ENCODE measurements around the gene STARD10. TPM values are rescaled to one million over a fixed set of nuclear protein-coding genes. Genes with fewer than 3 reads are reported as not detected.
A peak's percentile ranks its signal among the peaks of the same experiment; 100 is the strongest.

The STARD10 gene
- total and polyA plus RNA-seq, 2 donors from 2014 or later, result 40.7 to 127 TPM

DNA sequence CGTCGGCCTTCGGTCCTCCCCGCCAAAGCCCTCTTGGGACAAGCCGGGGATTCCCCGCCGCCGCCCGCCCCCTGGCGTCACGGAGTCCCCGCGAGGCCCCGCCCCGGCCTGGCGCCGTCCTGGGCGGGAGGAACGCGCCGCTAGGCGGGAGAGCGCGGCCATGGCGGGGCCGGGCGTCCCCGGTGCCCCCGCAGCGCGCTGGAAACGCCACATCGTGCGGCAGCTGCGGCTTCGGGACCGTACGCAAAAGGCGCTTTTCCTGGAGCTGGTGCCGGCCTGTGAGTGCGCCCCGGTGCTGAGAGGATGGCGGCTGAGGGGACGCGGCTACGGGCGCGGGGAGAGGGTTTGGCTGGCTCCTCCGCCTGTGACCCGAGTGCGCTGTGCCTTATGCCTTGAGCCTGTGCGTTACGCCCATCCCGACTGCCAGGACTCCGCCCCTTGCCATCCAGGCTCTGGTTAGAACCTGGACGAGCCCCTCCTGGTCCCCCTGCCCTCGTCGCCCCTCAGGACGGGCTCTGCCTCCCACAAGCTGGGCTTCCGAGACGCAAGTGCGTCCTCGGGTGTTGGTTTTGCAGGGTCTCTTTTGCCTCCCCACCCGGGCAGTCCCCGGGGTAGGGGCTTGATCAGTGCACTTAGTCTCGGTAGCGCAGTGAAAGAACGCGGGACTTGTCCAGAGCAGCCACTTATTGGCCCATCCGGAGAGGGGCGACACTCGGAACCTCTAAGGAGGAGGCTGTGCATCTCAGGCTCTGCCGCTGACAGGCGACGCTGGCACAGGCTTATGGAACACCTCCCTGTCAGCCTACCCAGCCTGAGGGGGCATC, 20.7 kb upstream of the STARD10 start, which contains the start of gene ATG16L2:
TSS of gene ATG16L2 (plus strand) at position 126 of the 824 bp plus-strand sequence. CDS start at position 161, 35 bp downstream.
- intact Hi-C loops (cut with DNase I), result no loop called here
- H3K27me3 ChIP-seq (ENCODE audit: control insufficient read depth, insufficient read depth, low read length), result no peaks in the 10 kb centered on the region
- FAIRE-seq (no peak), DNase-seq (peak; percentile 89 to 95 (median 90))
- peaks cover 0 to 12% (median 9%) of the 10 kb centered on the region in 3 donors for H3K4me1 ChIP-seq (ENCODE audit: control insufficient read depth in 2 of 3, insufficient read depth in 2 of 3, low read depth in 1 of 3, low read length in 3 of 3)
- H3K4me3 ChIP-seq (ENCODE audit: low read length in 3 of 3), result peak within 1 kb of the TSS; percentile 65 to 95 (median 88)
- TF ChIP-seq, protein P1, sequence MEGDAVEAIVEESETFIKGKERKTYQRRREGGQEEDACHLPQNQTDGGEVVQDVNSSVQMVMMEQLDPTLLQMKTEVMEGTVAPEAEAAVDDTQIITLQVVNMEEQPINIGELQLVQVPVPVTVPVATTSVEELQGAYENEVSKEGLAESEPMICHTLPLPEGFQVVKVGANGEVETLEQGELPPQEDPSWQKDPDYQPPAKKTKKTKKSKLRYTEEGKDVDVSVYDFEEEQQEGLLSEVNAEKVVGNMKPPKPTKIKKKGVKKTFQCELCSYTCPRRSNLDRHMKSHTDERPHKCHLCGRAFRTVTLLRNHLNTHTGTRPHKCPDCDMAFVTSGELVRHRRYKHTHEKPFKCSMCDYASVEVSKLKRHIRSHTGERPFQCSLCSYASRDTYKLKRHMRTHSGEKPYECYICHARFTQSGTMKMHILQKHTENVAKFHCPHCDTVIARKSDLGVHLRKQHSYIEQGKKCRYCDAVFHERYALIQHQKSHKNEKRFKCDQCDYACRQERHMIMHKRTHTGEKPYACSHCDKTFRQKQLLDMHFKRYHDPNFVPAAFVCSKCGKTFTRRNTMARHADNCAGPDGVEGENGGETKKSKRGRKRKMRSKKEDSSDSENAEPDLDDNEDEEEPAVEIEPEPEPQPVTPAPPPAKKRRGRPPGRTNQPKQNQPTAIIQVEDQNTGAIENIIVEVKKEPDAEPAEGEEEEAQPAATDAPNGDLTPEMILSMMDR (IDR thresholded peaks at IDR 0.05; ENCODE audit: borderline replicate concordance, extremely low read depth, insufficient read depth), result peak; percentile 26
- peaks cover 2 to 7% (median 6%) of the 10 kb centered on the region in 3 donors for H3K36me3 ChIP-seq (ENCODE audit: control insufficient read depth in 2 of 3, insufficient read depth in 3 of 3, low read length in 3 of 3)
- H3K27ac ChIP-seq (ENCODE audit: low read depth in 2 of 2, low read length in 2 of 2), result peak within 1 kb of the TSS; percentile 94 to 98
- peak within 1 kb of the TSS; percentile 66 to 97 (median 85) for H3K9ac ChIP-seq (ENCODE audit: low read length in 3 of 3)
- no peaks in the 10 kb centered on the region for H3K9me3 ChIP-seq (ENCODE audit: control insufficient read depth in 2 of 3, insufficient read depth in 1 of 3, low read length in 3 of 3)

GRCh38 chr11:72813740-72814285, 20.0 kb upstream of the STARD10 start:
- Histone ChIP-seq H3K9ac (ENCODE audit: low read length in 3 of 3) (peak overlapping the region; percentile 28 to 53 (median 51)), H3K27ac (ENCODE audit: low read depth in 2 of 2, low read length in 2 of 2) (peak overlapping the region; percentile 94 to 98), H3K4me1 (ENCODE audit: control insufficient read depth in 2 of 3, insufficient read depth in 2 of 3, low read depth in 1 of 3, low read length in 3 of 3) (peaks cover 0 to 12% (median 9%) of the 10 kb centered on the region in 3 donors), H3K9me3 (ENCODE audit: control insufficient read depth in 2 of 3, insufficient read depth in 1 of 3, low read length in 3 of 3) (no peaks in the 10 kb centered on the region), H3K36me3 (ENCODE audit: control insufficient read depth in 2 of 3, insufficient read depth in 3 of 3, low read length in 3 of 3) (peaks cover 2 to 5% (median 2%) of the 10 kb centered on the region in 3 donors), H3K27me3 (ENCODE audit: control insufficient read depth, insufficient read depth, low read length) (no peaks in the 10 kb centered on the region), H3K4me3 (ENCODE audit: low read length in 3 of 3) (peak overlapping the region; percentile 64 to 95 (median 82))
- peak; percentile 36 to 95 (median 92) for DNase-seq
- TF ChIP-seq, protein P1 (IDR thresholded peaks at IDR 0.05; ENCODE audit: borderline replicate concordance, extremely low read depth, insufficient read depth), result no peak
- no peak for FAIRE-seq
- intact Hi-C loops (cut with DNase I), result no loop called here

DNA sequence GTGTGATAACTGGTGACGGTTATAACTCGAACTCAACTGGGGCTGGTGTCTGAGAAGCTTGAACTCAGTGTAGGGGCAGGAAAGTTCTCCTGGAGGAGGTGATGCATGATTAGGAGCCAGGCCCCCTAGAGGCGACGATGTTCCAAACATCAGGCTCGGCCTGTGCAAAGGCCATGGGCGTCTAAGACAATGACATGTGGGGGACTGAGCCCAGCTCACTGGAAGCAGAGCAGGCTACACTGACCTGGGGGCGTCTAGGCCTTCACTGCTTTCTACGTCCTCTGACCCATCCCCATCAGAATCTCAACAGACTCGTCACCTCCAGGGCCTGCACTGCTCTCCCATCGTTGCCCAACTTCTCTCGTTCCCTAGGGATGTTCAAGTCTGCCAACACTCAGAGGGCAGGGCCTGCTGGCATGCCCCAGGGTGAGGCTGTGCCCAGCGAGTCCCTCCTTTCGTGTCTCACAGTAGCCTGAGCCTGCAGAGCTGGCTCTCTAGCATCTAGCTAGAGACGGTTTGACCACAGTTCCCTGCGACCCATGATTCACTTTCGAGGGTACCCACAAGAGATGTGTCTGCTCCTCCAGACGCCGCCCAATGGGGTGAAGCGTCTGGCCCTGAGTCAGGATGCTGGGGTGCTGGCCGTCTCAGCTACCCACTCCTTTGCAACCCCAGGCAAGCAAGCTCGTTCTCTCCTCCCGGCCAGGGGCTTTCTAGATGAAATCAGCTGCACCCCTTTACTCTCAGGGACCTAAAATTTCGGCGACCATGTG, 19.3 kb upstream of the STARD10 start:
- intact Hi-C loops (cut with DNase I), result no loop called here

More for the DNA sequence above, 19.3 kb upstream of the STARD10 start:
- Histone ChIP-seq H3K9ac (ENCODE audit: low read length in 3 of 3) (peak overlapping the region; percentile 28 to 53 (median 51)), H3K9me3 (ENCODE audit: control insufficient read depth in 2 of 3, insufficient read depth in 1 of 3, low read length in 3 of 3) (no peaks in the 10 kb centered on the region), H3K4me3 (ENCODE audit: low read length in 3 of 3) (peak overlapping the region; percentile 64 to 95 (median 82)), H3K27ac (ENCODE audit: low read depth in 2 of 2, low read length in 2 of 2) (no peak overlapping the region), H3K27me3 (ENCODE audit: control insufficient read depth, insufficient read depth, low read length) (no peaks in the 10 kb centered on the region), H3K4me1 (ENCODE audit: control insufficient read depth in 2 of 3, insufficient read depth in 2 of 3, low read depth in 1 of 3, low read length in 3 of 3) (peaks cover 0 to 12% (median 9%) of the 10 kb centered on the region in 3 donors), H3K36me3 (ENCODE audit: control insufficient read depth in 2 of 3, insufficient read depth in 3 of 3, low read length in 3 of 3) (peaks cover 0 to 2% (median 1%) of the 10 kb centered on the region in 3 donors)
- DNase-seq (peak in 4 of 5 donors; percentile 37 to 77 (median 46)), FAIRE-seq (no peak)
- TF ChIP-seq, protein P1 (IDR thresholded peaks at IDR 0.05; ENCODE audit: borderline replicate concordance, extremely low read depth, insufficient read depth), result peak; percentile 41

Measured in kidney (tissue), 14 donors.